GM23338 (cell line): ENCODE results near the gene IFNLR1.

Experiments
- CREB1 ChIP-seq: fragments of 250-450 bp; sonication (Bioruptor Pico); IDR thresholded peaks from 2 replicates; pipeline ENCODE4 v1.5.0; 2020; ENCODE audit warnings: low read depth, mild to moderate bottlenecking, moderate library complexity
- CTCF ChIP-seq, 2 experiments: fragments of 200-600 bp in 1 of 2; sonication (generic) in 1 of 2; conservative IDR thresholded peaks; 2 replicates each; pipeline versions ENCODE4 v1.5.1 to v1.6.1; 2016 to 2017; ENCODE audit warnings: antibody characterized with exemption in 2 of 2, low read depth in 2 of 2, mild to moderate bottlenecking in 2 of 2, moderate library complexity in 1 of 2
- EZH2 ChIP-seq: fragments of 200-600 bp; sonication (generic); IDR thresholded peaks from one replicate; pipeline ENCODE4 v1.8.0; 2017; ENCODE audit warnings: antibody characterized with exemption, mild to moderate bottlenecking, low read depth; ENCODE audit not compliant: unreplicated experiment
- EZH2phosphoT487 ChIP-seq: fragments of 200-600 bp; sonication (generic); IDR thresholded peaks from one replicate; pipeline ENCODE4 v1.8.1; 2018; ENCODE audit warnings: antibody characterized with exemption; ENCODE audit not compliant: unreplicated experiment
- JUNB ChIP-seq: IDR thresholded peaks from one replicate; pipeline ENCODE4 v1.6.1; 2016; ENCODE audit warnings: antibody characterized with exemption; ENCODE audit not compliant: unreplicated experiment
- NANOG ChIP-seq: IDR thresholded peaks from 2 replicates; pipeline ENCODE4 v1.6.1; 2016; ENCODE audit warnings: antibody characterized with exemption, borderline replicate concordance
- POLR2AphosphoS5 ChIP-seq: IDR thresholded peaks from 2 replicates; pipeline ENCODE4 v1.6.1; 2016; ENCODE audit warnings: antibody characterized with exemption, low read depth
- REST ChIP-seq: IDR thresholded peaks from one replicate; pipeline ENCODE4 v1.6.1; 2018; ENCODE audit warnings: antibody characterized with exemption; ENCODE audit not compliant: unreplicated experiment

GRCh38 chr1:24212376-24212775, 25.3 kb upstream of the IFNLR1 start:
- TF ChIP-seq CTCF (conservative IDR thresholded peaks at IDR 0.05; ENCODE audit: low read depth in 2 of 2) = no peak
- no peak for TF ChIP-seq NANOG
- TF ChIP-seq EZH2 = no peak
- no peak for TF ChIP-seq POLR2AphosphoS5
- no peak for TF ChIP-seq JUNB
- no peak for TF ChIP-seq REST
- TF ChIP-seq CREB1 = no peak
- TF ChIP-seq EZH2phosphoT487 = no peak
